A172 (cell line): Measurements from ENCODE around the gene TENM3. TPM values are rescaled to one million over a fixed set of nuclear protein-coding genes. Genes with fewer than 3 reads are reported as not detected.

ENCODE experiments used
- DNase-seq: peaks from one replicate; pipeline ENCODE4 v3.0.0-alpha.2; 2015; ENCODE audit warnings: low spot score
- total RNA-seq: library from RNA; depleted of rRNA; stranded (reverse); fragments of >200 nt; shearing (Covaris generic); gene quantifications from 2 replicates; pipeline ENCODE4 v1.2.3, GENCODE V29; 2014

The TENM3 gene
- total RNA-seq, 1 experiment from 2014 or later = 92.1 TPM

GRCh38 chr4:182449930-182450439, 206.8 kb downstream of the TENM3 start:
- peak; percentile 8 for DNase-seq

- DNase-seq = no peak
These were observed 208.2 kb downstream of the TENM3 start for GRCh38 chr4:182451441-182451840.

- no peak for DNase-seq
These were observed 210.6 kb downstream of the TENM3 start for GRCh38 chr4:182453830-182454229.

GRCh38 chr4:182454440-182455013, 211.3 kb downstream of the TENM3 start:
- no peak for DNase-seq

GRCh38 chr4:182465114-182465513, 221.9 kb downstream of the TENM3 start:
- no peak for DNase-seq

GRCh38 chr4:182465979-182466378, 222.8 kb downstream of the TENM3 start:
- DNase-seq = no peak

- DNase-seq = no peak
These were observed 227.0 kb downstream of the TENM3 start for GRCh38 chr4:182470215-182470614.

- DNase-seq = no peak
These were observed 232.3 kb downstream of the TENM3 start for GRCh38 chr4:182475539-182475938.

GRCh38 chr4:182478475-182478874, 235.3 kb downstream of the TENM3 start:
- peak; percentile 28 for DNase-seq

- no peak for DNase-seq
These were observed 240.5 kb downstream of the TENM3 start for GRCh38 chr4:182483685-182484084.

- DNase-seq = peak; percentile 9
These were observed 243.7 kb downstream of the TENM3 start for GRCh38 chr4:182486881-182487280.

- no peak for DNase-seq
These were observed 245.7 kb downstream of the TENM3 start for GRCh38 chr4:182488896-182489295.

- DNase-seq = no peak
These were observed 246.4 kb downstream of the TENM3 start for GRCh38 chr4:182489607-182490006.

GRCh38 chr4:182491719-182492118, 248.5 kb downstream of the TENM3 start:
- no peak for DNase-seq

GRCh38 chr4:182492423-182492822, 249.2 kb downstream of the TENM3 start:
- DNase-seq = peak; percentile 26

GRCh38 chr4:182493377-182493776, 250.2 kb downstream of the TENM3 start:
- no peak for DNase-seq

- no peak for DNase-seq
These were observed 250.9 kb downstream of the TENM3 start for GRCh38 chr4:182494103-182494502.

GRCh38 chr4:182495031-182495430, 251.8 kb downstream of the TENM3 start:
- DNase-seq = no peak

GRCh38 chr4:182495645-182496385, 252.6 kb downstream of the TENM3 start:
- DNase-seq = no peak

- no peak for DNase-seq
These were observed 253.2 kb downstream of the TENM3 start for GRCh38 chr4:182496408-182496807.

GRCh38 chr4:182502064-182502463, 258.9 kb downstream of the TENM3 start:
- no peak for DNase-seq

- DNase-seq = no peak
These were observed 261.3 kb downstream of the TENM3 start for GRCh38 chr4:182504463-182504862.

- DNase-seq = no peak
These were observed 264.6 kb downstream of the TENM3 start for GRCh38 chr4:182507805-182508204.
